HEK293 (cell line): ENCODE results near the gene SF3B4.
A peak's percentile ranks its signal among the peaks of the same experiment; 100 is the strongest.

ENCODE experiments used
- BCL6B ChIP-seq: fragments of 450-650 bp; formaldehyde crosslinking; IDR thresholded peaks from 2 replicates; pipeline ENCODE4 v1.5.1; 2017; ENCODE audit warnings: missing biosample characterization, missing genetic modification characterization
- EGR2 ChIP-seq: fragments of 450-650 bp; formaldehyde crosslinking; IDR thresholded peaks from 2 replicates; pipeline ENCODE4 v1.5.1; 2016; ENCODE audit warnings: low read depth, missing biosample characterization, missing genetic modification characterization
- ELK4 ChIP-seq: IDR thresholded peaks from 2 replicates; pipeline ENCODE4 v1.6.1; 2011; ENCODE audit warnings: mild to moderate bottlenecking, low read depth, low read length, borderline replicate concordance
- GFI1B ChIP-seq: fragments of 450-650 bp; formaldehyde crosslinking; IDR thresholded peaks from 2 replicates; pipeline ENCODE4 v1.5.1; 2016; ENCODE audit warnings: missing biosample characterization, missing genetic modification characterization
- HIC1 ChIP-seq: fragments of 450-650 bp; formaldehyde crosslinking; IDR thresholded peaks from 2 replicates; pipeline ENCODE4 v1.5.1; 2016; ENCODE audit warnings: missing biosample characterization, missing genetic modification characterization
- KLF17 ChIP-seq: fragments of 450-650 bp; formaldehyde crosslinking; IDR thresholded peaks from 2 replicates; pipeline ENCODE4 v1.5.1; 2016; ENCODE audit warnings: missing biosample characterization, missing genetic modification characterization
- MZF1 ChIP-seq: fragments of 450-650 bp; formaldehyde crosslinking; IDR thresholded peaks from 2 replicates; pipeline ENCODE4 v1.5.1; 2017; ENCODE audit warnings: missing biosample characterization, missing genetic modification characterization, borderline replicate concordance
- TSHZ1 ChIP-seq: fragments of 450-650 bp; formaldehyde crosslinking; IDR thresholded peaks from 2 replicates; pipeline ENCODE4 v1.5.1; 2016; ENCODE audit warnings: missing biosample characterization, missing genetic modification characterization, borderline replicate concordance
- ZBTB48 ChIP-seq: fragments of 450-650 bp; formaldehyde crosslinking; IDR thresholded peaks from 2 replicates; pipeline ENCODE4 v1.5.1; 2016; ENCODE audit warnings: missing biosample characterization, missing genetic modification characterization
- ZNF121 ChIP-seq: fragments of 450-650 bp; formaldehyde crosslinking; IDR thresholded peaks from 2 replicates; pipeline ENCODE4 v1.5.1; 2016; ENCODE audit warnings: missing biosample characterization, missing genetic modification characterization
- ZNF211 ChIP-seq: fragments of 450-650 bp; formaldehyde crosslinking; IDR thresholded peaks from 2 replicates; pipeline ENCODE4 v1.5.1; 2016; ENCODE audit warnings: low read depth, missing biosample characterization, missing genetic modification characterization
- ZNF26 ChIP-seq: fragments of 450-650 bp; formaldehyde crosslinking; IDR thresholded peaks from 2 replicates; pipeline ENCODE4 v1.5.1; 2016; ENCODE audit warnings: missing biosample characterization, missing genetic modification characterization
- ZNF266 ChIP-seq: fragments of 450-650 bp; formaldehyde crosslinking; IDR thresholded peaks from 2 replicates; pipeline ENCODE4 v1.5.1; 2016; ENCODE audit warnings: missing biosample characterization, missing genetic modification characterization, low read depth
- ZNF274 ChIP-seq, 2 experiments: fragments of 200-500 bp in 1 of 2; fragments of 450-650 bp in 1 of 2; sonication (Bioruptor generic) in 1 of 2; formaldehyde crosslinking in 1 of 2; IDR thresholded peaks; 2 replicates each; pipeline versions ENCODE4 v1.5.1 to v1.6.1; 2014 to 2016; ENCODE audit warnings: borderline replicate concordance in 1 of 2, inconsistent platforms in 1 of 2, low read length in 1 of 2, missing biosample characterization in 1 of 2, missing genetic modification characterization in 1 of 2
- ZNF280C ChIP-seq: fragments of 450-650 bp; formaldehyde crosslinking; IDR thresholded peaks from 2 replicates; pipeline ENCODE4 v1.5.1; 2016; ENCODE audit warnings: missing biosample characterization, missing genetic modification characterization
- ZNF302 ChIP-seq: fragments of 450-650 bp; formaldehyde crosslinking; IDR thresholded peaks from 2 replicates; pipeline ENCODE4 v1.5.1; 2016; ENCODE audit warnings: missing biosample characterization, missing genetic modification characterization, low read depth
- ZNF513 ChIP-seq: fragments of 450-650 bp; IDR thresholded peaks from 2 replicates; pipeline ENCODE4 v1.5.1; 2018; ENCODE audit warnings: missing biosample characterization, missing genetic modification characterization
- ZNF549 ChIP-seq: fragments of 450-650 bp; IDR thresholded peaks from 2 replicates; pipeline ENCODE4 v1.5.1; 2018; ENCODE audit warnings: missing biosample characterization, missing genetic modification characterization, mild to moderate bottlenecking, inconsistent platforms, moderate library complexity
- ZNF558 ChIP-seq: fragments of 450-650 bp; formaldehyde crosslinking; IDR thresholded peaks from 2 replicates; pipeline ENCODE4 v1.5.1; 2016; ENCODE audit warnings: missing biosample characterization, missing genetic modification characterization
- ZNF585B ChIP-seq: fragments of 450-650 bp; formaldehyde crosslinking; IDR thresholded peaks from 2 replicates; pipeline ENCODE4 v1.5.1; 2016; ENCODE audit warnings: missing biosample characterization, missing genetic modification characterization
- ZNF626 ChIP-seq: fragments of 450-650 bp; sonication (Bioruptor Pico); formaldehyde crosslinking; IDR thresholded peaks from 2 replicates; pipeline ENCODE4 v1.5.1; 2018; ENCODE audit warnings: missing biosample characterization, missing genetic modification characterization, inconsistent platforms
- ZNF707 ChIP-seq: fragments of 450-650 bp; formaldehyde crosslinking; IDR thresholded peaks from 2 replicates; pipeline ENCODE4 v1.5.1; 2016; ENCODE audit warnings: missing biosample characterization, missing genetic modification characterization
- ZSCAN30 ChIP-seq: fragments of 450-650 bp; IDR thresholded peaks from 2 replicates; pipeline ENCODE4 v1.5.1; 2018; ENCODE audit warnings: missing biosample characterization, mild to moderate bottlenecking, missing genetic modification characterization, moderate library complexity

The SF3B4 gene

GRCh38 chr1:149887456-149888246 lies 40.0 kb downstream of the SF3B4 start (continued):
- TF ChIP-seq HIC1 (tag by site-specific recombination): 0 out of 2 replicates have a peak, but pooled peaks have one; percentile 62
- no peak for TF ChIP-seq ZNF513 (tag by site-specific recombination)
- no peak for TF ChIP-seq ZNF280C
- TF ChIP-seq GFI1B (tag by site-specific recombination): no peak
- TF ChIP-seq ZNF274 (IDR thresholded peaks at IDR 0.05; ENCODE audit: low read length): no peak
- no peak for TF ChIP-seq ZNF274 (tag by site-specific recombination; IDR thresholded peaks at IDR 0.05; ENCODE audit: borderline replicate concordance)
- TF ChIP-seq ZNF211 (tag by site-specific recombination): no peak
- TF ChIP-seq ZSCAN30 (tag by site-specific recombination): no peak
- no peak for TF ChIP-seq ZNF549
- TF ChIP-seq EGR2 (tag by site-specific recombination): no peak
- TF ChIP-seq BCL6B (tag by site-specific recombination): no peak
- no peak for TF ChIP-seq ZNF707 (tag by site-specific recombination)
- no peak for TF ChIP-seq ZBTB48
- TF ChIP-seq ZNF626 (tag by site-specific recombination): no peak
- TF ChIP-seq ZNF121 (tag by site-specific recombination): 0 out of 2 replicates have a peak, but pooled peaks have one; percentile 5
- TF ChIP-seq MZF1: no peak
- no peak for TF ChIP-seq KLF17
- TF ChIP-seq ZNF266 (tag by site-specific recombination): no peak
- no peak for TF ChIP-seq ZNF302 (tag by site-specific recombination)
- no peak for TF ChIP-seq TSHZ1 (tag by site-specific recombination)
- no peak for TF ChIP-seq ZNF585B (tag by site-specific recombination)
- no peak for TF ChIP-seq ZNF26
- TF ChIP-seq ELK4: no peak; the same call in 1 of the 2 replicates
- no peak for TF ChIP-seq ZNF558 (tag by site-specific recombination)
